Measurements from ENCODE around the gene NPTXR.

Gene NPTXR

GRCh38 chr22:38828616-38829205 lies 15.1 kb downstream of the NPTXR start:
- DNase-seq (ENCODE audit: low spot score): no peak
- TF ChIP-seq, protein P1, sequence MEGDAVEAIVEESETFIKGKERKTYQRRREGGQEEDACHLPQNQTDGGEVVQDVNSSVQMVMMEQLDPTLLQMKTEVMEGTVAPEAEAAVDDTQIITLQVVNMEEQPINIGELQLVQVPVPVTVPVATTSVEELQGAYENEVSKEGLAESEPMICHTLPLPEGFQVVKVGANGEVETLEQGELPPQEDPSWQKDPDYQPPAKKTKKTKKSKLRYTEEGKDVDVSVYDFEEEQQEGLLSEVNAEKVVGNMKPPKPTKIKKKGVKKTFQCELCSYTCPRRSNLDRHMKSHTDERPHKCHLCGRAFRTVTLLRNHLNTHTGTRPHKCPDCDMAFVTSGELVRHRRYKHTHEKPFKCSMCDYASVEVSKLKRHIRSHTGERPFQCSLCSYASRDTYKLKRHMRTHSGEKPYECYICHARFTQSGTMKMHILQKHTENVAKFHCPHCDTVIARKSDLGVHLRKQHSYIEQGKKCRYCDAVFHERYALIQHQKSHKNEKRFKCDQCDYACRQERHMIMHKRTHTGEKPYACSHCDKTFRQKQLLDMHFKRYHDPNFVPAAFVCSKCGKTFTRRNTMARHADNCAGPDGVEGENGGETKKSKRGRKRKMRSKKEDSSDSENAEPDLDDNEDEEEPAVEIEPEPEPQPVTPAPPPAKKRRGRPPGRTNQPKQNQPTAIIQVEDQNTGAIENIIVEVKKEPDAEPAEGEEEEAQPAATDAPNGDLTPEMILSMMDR (IDR thresholded peaks at IDR 0.05; ENCODE audit: extremely low read depth, missing control alignments): no peak

GRCh38 chr22:38828191-38828590 lies 15.6 kb downstream of the NPTXR start:
- TF ChIP-seq, protein P1 (IDR thresholded peaks at IDR 0.05; ENCODE audit: extremely low read depth, missing control alignments): no peak
- no peak for DNase-seq (ENCODE audit: low spot score)

DNA sequence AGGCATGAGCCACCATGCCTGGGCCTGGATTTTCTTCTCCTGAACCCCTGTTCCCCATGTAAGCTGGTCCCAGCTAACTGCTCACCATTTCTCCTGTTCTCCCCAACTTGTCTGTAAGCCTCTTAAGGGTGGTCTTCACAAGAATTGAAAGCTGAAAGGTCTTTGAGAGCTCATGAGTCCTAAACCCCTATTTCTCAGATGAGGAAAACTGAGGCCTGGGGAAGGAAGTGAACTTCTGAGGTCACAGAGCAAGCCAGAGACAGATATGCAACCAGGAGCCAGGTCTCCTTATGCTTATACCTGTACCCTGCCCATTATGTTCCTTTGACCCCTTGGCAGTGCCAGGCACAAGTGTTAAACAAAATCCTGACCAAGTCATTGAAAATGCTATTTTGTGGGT lies 16.3 kb downstream of the NPTXR start:
- TF ChIP-seq, protein P1 (IDR thresholded peaks at IDR 0.05; ENCODE audit: extremely low read depth, missing control alignments): no peak
- no peak for DNase-seq (ENCODE audit: low spot score)

DNA sequence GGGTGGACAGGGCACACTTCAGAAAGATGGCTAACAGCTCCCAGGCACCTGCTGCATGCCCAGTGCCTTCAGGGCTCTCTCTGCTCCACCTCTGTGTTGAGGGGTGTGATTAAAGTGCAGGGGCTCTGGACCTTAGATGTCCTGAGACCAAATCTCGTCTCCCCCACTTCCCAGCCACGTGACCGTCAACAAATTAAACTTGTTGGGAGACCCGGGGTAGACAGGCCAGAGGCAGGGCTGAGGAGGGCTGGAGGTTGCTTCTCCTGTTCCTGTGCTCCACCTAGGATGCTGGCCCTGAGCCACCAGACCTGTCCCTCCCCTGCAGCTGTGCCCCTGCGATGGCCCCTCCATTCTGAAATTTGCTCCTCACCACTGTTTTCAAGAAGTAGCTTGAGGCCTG lies 17.0 kb downstream of the NPTXR start:
- TF ChIP-seq, protein P1 (IDR thresholded peaks at IDR 0.05; ENCODE audit: extremely low read depth, missing control alignments): no peak
- DNase-seq (ENCODE audit: low spot score): no peak

- DNase-seq (ENCODE audit: low spot score): no peak
- TF ChIP-seq, protein P1 (IDR thresholded peaks at IDR 0.05; ENCODE audit: extremely low read depth, missing control alignments): no peak
Observed at GRCh38 chr22:38826386-38826785, 17.4 kb downstream of the NPTXR start.

DNA sequence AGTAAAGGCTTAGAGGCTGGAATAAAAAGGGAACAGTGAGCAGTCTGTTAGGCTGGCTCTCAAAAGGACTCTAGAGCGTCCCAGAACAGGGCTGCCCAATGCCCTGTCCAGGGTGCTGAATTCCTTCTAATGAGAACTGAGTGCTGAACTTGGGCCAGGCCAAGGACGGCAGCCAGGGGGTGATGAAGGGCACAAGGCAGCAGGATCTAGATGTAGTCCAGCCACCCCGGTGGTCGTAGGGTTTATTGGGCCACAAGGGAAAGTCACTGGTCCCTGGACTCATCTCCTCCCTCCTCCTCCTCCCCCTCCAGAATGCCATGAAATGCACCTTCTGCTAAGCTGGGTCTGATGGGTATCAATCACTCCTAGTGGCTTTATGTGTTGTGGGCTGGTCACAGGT lies 19.2 kb downstream of the NPTXR start:
- TF ChIP-seq, protein P1 (IDR thresholded peaks at IDR 0.05; ENCODE audit: extremely low read depth, missing control alignments): no peak
- peak; percentile 77 for DNase-seq (ENCODE audit: low spot score)

GRCh38 chr22:38823637-38824036 lies 20.2 kb downstream of the NPTXR start:
- TF ChIP-seq, protein P1 (IDR thresholded peaks at IDR 0.05; ENCODE audit: extremely low read depth, missing control alignments): no peak
- no peak for DNase-seq (ENCODE audit: low spot score)
